Islet precursor cell (in vitro differentiated cells): ENCODE data around the gene MGMT.

ENCODE experiments used
- DNase-seq: peaks from one replicate; pipeline ENCODE4 v3.0.0-alpha.2; 2018

MGMT gene

DNA sequence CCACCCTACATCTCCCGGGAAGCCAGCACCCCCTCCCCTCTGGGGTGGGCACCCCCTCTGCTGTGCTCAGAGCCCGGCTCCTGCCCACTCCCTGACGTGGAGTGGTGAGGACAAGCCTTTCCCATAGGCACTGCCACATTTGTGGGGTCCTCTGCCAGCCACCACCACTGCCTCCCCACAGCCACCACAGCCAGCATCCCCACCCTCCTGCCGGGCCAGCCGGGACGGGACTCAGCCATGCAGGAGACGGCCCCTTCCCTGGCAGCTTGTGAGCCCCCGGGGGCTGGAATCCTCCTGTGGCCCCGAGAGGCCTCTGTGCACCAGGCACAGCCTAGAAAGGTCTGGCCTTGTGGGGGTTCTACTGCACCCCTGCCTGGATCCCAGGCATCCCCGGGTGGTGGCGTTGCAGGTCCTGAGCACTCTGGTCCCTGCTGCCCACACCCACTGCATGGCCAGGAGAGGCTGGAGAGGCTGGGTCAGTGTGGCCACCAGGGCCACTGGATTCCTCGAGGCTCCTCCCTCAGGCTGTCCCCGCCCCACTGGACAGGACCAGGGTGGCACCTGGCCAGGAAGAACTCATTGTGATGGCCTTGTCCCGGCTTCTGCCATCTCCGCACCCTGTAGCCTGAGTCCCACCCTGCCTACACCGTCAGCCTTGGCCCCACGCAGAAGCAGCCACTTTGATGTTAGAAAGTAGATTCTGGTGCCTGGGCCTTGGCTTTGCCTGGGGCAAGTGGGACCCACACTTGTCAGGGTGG, 349.0 kb downstream of the MGMT start:
- DNase-seq: no peak

DNA sequence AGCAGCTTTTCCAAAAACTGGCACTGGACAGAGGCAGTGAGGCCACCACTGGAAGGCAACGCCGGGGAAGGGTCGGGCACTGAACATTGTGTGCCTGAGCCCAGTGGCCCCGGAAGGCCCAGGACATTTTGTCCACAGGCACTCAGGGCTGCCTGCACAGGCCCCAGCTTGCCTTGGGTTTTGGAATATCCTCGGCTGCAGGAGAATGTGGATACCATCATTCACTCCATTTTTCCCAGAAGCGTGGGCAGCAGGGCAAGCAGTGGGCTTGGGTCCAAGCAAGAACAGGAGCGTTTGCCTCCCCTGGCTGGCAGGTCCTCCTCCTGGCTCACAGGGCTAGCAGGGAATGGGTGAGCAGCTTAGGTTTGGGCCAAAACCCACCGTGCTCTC, 349.6 kb downstream of the MGMT start:
- no peak for DNase-seq
